WTC11 (cell line): ENCODE results near the gene UBE2E1. TPM values are rescaled to one million over a fixed set of nuclear protein-coding genes. Genes with fewer than 3 reads are reported as not detected.

ENCODE experiments used
- AR ChIP-seq: fragments of 250-450 bp; sonication (Bioruptor Pico); IDR thresholded peaks from 2 replicates; pipeline ENCODE4 v1.9.0; 2021; ENCODE audit warnings: mild to moderate bottlenecking
- ATF1 ChIP-seq: sonication (generic); formaldehyde crosslinking; IDR thresholded peaks from 2 replicates; pipeline ENCODE4 v1.8.1; 2023; ENCODE audit warnings: mild to moderate bottlenecking, moderate library complexity, missing genetic modification reagents
- CDX4 ChIP-seq: fragments of 250-450 bp; sonication (Bioruptor Pico); IDR thresholded peaks from 2 replicates; pipeline ENCODE4 v1.9.0; 2021; ENCODE audit warnings: moderate library complexity, mild to moderate bottlenecking, inconsistent platforms, borderline replicate concordance
- CREB1 ChIP-seq: sonication (generic); formaldehyde crosslinking; IDR thresholded peaks from 2 replicates; pipeline ENCODE4 v1.8.0; 2023; ENCODE audit warnings: mild to moderate bottlenecking, missing genetic modification reagents
- CREM ChIP-seq: sonication (generic); formaldehyde crosslinking; IDR thresholded peaks from 2 replicates; pipeline ENCODE4 v1.8.1; 2022; ENCODE audit warnings: mild to moderate bottlenecking, missing genetic modification reagents, moderate library complexity
- E2F1 ChIP-seq: sonication (generic); formaldehyde crosslinking; IDR thresholded peaks from 2 replicates; pipeline ENCODE4 v1.8.0; 2022; ENCODE audit warnings: mild to moderate bottlenecking, missing genetic modification reagents
- E2F4 ChIP-seq: sonication (generic); formaldehyde crosslinking; IDR thresholded peaks from 2 replicates; pipeline ENCODE4 v1.8.1; 2022; ENCODE audit warnings: low read depth, mild to moderate bottlenecking, moderate library complexity, missing genetic modification reagents, borderline replicate concordance
- ELF4 ChIP-seq: sonication (generic); formaldehyde crosslinking; IDR thresholded peaks from 2 replicates; pipeline ENCODE4 v1.8.1; 2022; ENCODE audit warnings: low read depth, mild to moderate bottlenecking, moderate library complexity, missing genetic modification reagents
- EMX1 ChIP-seq: fragments of 250-450 bp; sonication (Bioruptor Pico); IDR thresholded peaks from 2 replicates; pipeline ENCODE4 v1.8.0; 2021; ENCODE audit warnings: mild to moderate bottlenecking
- FOXJ3 ChIP-seq: sonication (generic); formaldehyde crosslinking; IDR thresholded peaks from 2 replicates; pipeline ENCODE4 v1.9.0; 2021; ENCODE audit warnings: missing genetic modification reagents, mild to moderate bottlenecking, borderline replicate concordance
- GABPB1 ChIP-seq: sonication (generic); formaldehyde crosslinking; IDR thresholded peaks from 2 replicates; pipeline ENCODE4 v1.8.1; 2023; ENCODE audit warnings: mild to moderate bottlenecking, missing genetic modification reagents
- GRHL2 ChIP-seq: fragments of 250-450 bp; sonication (Bioruptor Pico); IDR thresholded peaks from 2 replicates; pipeline ENCODE4 v1.8.0; 2022; ENCODE audit warnings: mild to moderate bottlenecking, moderate library complexity; ENCODE audit not compliant: insufficient replicate concordance, severe bottlenecking
- KAT7 ChIP-seq: sonication (generic); formaldehyde crosslinking; IDR thresholded peaks from 2 replicates; pipeline ENCODE4 v1.8.1; 2023; ENCODE audit warnings: missing genetic modification reagents, mild to moderate bottlenecking, borderline replicate concordance
- NR1H2 ChIP-seq: sonication (generic); formaldehyde crosslinking; IDR thresholded peaks from 2 replicates; pipeline ENCODE4 v1.9.0; 2021; ENCODE audit warnings: mild to moderate bottlenecking, moderate library complexity, missing genetic modification reagents
- PREB ChIP-seq: sonication (generic); formaldehyde crosslinking; IDR thresholded peaks from 2 replicates; pipeline ENCODE4 v1.8.1; 2022; ENCODE audit warnings: mild to moderate bottlenecking, missing genetic modification reagents, moderate library complexity, borderline replicate concordance
- PRRX2 ChIP-seq: fragments of 250-450 bp; sonication (Bioruptor Pico); IDR thresholded peaks from 2 replicates; pipeline ENCODE4 v1.8.0; 2021; ENCODE audit warnings: mild to moderate bottlenecking
- RORB ChIP-seq: fragments of 250-450 bp; sonication (Bioruptor Pico); IDR thresholded peaks from 2 replicates; pipeline ENCODE4 v1.9.0; 2021; ENCODE audit warnings: mild to moderate bottlenecking
- SOX15 ChIP-seq: fragments of 250-450 bp; sonication (Bioruptor Pico); IDR thresholded peaks from 2 replicates; pipeline ENCODE4 v1.9.0; 2021; ENCODE audit warnings: mild to moderate bottlenecking
- ZNF232 ChIP-seq: sonication (generic); formaldehyde crosslinking; IDR thresholded peaks from 2 replicates; pipeline ENCODE4 v1.8.0; 2022; ENCODE audit warnings: mild to moderate bottlenecking, missing genetic modification reagents
- ZNF317 ChIP-seq: sonication (generic); formaldehyde crosslinking; IDR thresholded peaks from 2 replicates; pipeline ENCODE4 v1.8.1; 2023; ENCODE audit warnings: low read depth, mild to moderate bottlenecking, moderate library complexity, missing genetic modification reagents, borderline replicate concordance
- ZNF396 ChIP-seq: fragments of 250-450 bp; sonication (Bioruptor Pico); IDR thresholded peaks from 2 replicates; pipeline ENCODE4 v1.8.0; 2021; ENCODE audit warnings: mild to moderate bottlenecking, moderate library complexity, borderline replicate concordance
- ZNF423 ChIP-seq: fragments of 250-450 bp; sonication (Bioruptor Pico); IDR thresholded peaks from 2 replicates; pipeline ENCODE4 v2.1.2; 2022; ENCODE audit warnings: mild to moderate bottlenecking, moderate library complexity
- ZNF532 ChIP-seq: fragments of 250-450 bp; sonication (Bioruptor Pico); IDR thresholded peaks from 2 replicates; pipeline ENCODE4 v1.9.0; 2021; ENCODE audit warnings: mild to moderate bottlenecking, borderline replicate concordance
- ZNF671 ChIP-seq: fragments of 250-450 bp; sonication (Bioruptor Pico); IDR thresholded peaks from 2 replicates; pipeline ENCODE4 v1.8.0; 2021; ENCODE audit warnings: mild to moderate bottlenecking
- ZSCAN18 ChIP-seq: fragments of 250-450 bp; sonication (Bioruptor Pico); IDR thresholded peaks from 2 replicates; pipeline ENCODE4 v2.1.2; 2022; ENCODE audit warnings: mild to moderate bottlenecking, moderate library complexity
- total RNA-seq: library from RNA; stranded (reverse); gene quantifications from 3 replicates; pipeline ENCODE4 v1.2.3, GENCODE V29; 2021

The UBE2E1 gene
- total RNA-seq, 1 experiment from 2014 or later = 121 TPM

GRCh38 chr3:23810343-23811184 is 4.8 kb downstream of the UBE2E1 start (continued):
- TF ChIP-seq AR = no peak
- 0 out of 2 replicates have a peak, but pooled peaks have one; percentile 36 for TF ChIP-seq E2F4 (CRISPR knock-in tag)
- no peak for TF ChIP-seq KAT7 (CRISPR knock-in tag)
- TF ChIP-seq GRHL2 (CRISPR knock-in tag) = no peak
- no peak for TF ChIP-seq ZNF317 (CRISPR knock-in tag)
- TF ChIP-seq ZNF671 (CRISPR knock-in tag) = 0 out of 2 replicates have a peak, but pooled peaks have one; percentile 28
- no peak for TF ChIP-seq ZSCAN18 (CRISPR knock-in tag)
- TF ChIP-seq E2F1 (CRISPR knock-in tag) = no peak
- no peak for TF ChIP-seq EMX1 (CRISPR knock-in tag)
- TF ChIP-seq ATF1 (CRISPR knock-in tag) = no peak
- TF ChIP-seq ZNF396 (CRISPR knock-in tag) = no peak
- TF ChIP-seq PREB = no peak
- no peak for TF ChIP-seq RORB (CRISPR knock-in tag)
- TF ChIP-seq ZNF232 = no peak
- TF ChIP-seq FOXJ3 (CRISPR knock-in tag) = no peak
- no peak for TF ChIP-seq CDX4 (CRISPR knock-in tag)
- TF ChIP-seq GABPB1 (CRISPR knock-in tag) = no peak
- 0 out of 2 replicates have a peak, but pooled peaks have one; percentile 7 for TF ChIP-seq PRRX2 (CRISPR knock-in tag)
- TF ChIP-seq ZNF532 = no peak
- no peak for TF ChIP-seq NR1H2
- TF ChIP-seq CREB1 = no peak
- no peak for TF ChIP-seq CREM (CRISPR knock-in tag)
- TF ChIP-seq ZNF423 (CRISPR knock-in tag) = no peak
- no peak for TF ChIP-seq ELF4 (CRISPR knock-in tag)
- TF ChIP-seq SOX15 (CRISPR knock-in tag) = no peak
